ENCODE measurements around the gene KCNH8. TPM values are rescaled to one million over a fixed set of nuclear protein-coding genes. Genes with fewer than 3 reads are reported as not detected.
A peak's percentile ranks its signal among the peaks of the same experiment; 100 is the strongest.

Gene KCNH8
- total RNA-seq, 1 experiment from 2014 or later = 0.12 TPM

DNA sequence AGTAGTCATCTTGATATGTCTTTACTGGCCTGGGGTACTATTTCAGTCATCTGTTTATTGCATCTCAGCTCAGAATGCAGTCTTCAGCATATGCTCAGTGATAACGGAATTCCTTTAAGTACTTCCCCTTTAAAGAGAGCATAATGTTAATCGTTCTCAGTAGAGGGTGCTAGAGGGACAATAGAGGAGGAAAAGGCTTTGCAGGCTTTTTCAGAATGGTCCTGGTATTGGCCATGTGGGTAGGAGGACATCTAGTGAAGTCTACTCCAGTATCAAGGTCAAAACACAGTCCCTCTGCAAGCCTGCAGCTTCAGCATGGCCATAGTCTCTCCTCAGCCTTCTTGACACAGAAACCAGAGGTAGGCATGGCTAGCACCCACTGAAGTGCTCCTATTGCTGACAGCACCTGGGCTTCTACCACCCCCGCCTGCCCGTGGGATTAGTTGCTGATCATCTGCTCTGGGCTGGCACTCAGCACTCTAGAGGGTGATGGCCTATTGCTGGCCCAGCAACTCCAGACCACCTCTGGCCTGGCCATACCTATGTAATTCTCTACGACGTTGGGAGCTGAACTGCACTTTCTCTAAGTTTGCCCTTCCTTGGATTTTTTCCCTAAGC is 65.4 kb downstream of the KCNH8 start:
- no peak for TF ChIP-seq ELF1 (IDR thresholded peaks at IDR 0.05; ENCODE audit: borderline replicate concordance, low read depth)
- no peak for TF ChIP-seq ZFX (IDR thresholded peaks at IDR 0.05)
- TF ChIP-seq EZH2phosphoT487 (IDR thresholded peaks at IDR 0.05; ENCODE audit: borderline replicate concordance) = no peak
- TF ChIP-seq, protein P1, sequence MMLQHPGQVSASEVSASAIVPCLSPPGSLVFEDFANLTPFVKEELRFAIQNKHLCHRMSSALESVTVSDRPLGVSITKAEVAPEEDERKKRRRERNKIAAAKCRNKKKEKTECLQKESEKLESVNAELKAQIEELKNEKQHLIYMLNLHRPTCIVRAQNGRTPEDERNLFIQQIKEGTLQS (IDR thresholded peaks at IDR 0.05) = no peak
- TF ChIP-seq ZNF274 (IDR thresholded peaks at IDR 0.05; ENCODE audit: low read depth, low read length) = no peak
- H3K4me2 ChIP-seq (ENCODE audit: low read length) = no peak overlapping the region
- ChIA-PET RAD21 (ENCODE audit: low non-redundant PET in 1 of 2, low total read pairs in 2 of 2, uncharacterized antibody in 2 of 2, unreplicated experiment in 2 of 2) (no interaction called here), POLR2A (no interaction called here), CTCF (no interaction called here)
- no TSS peak for BruUV-seq (replicated peaks)
- no peak overlapping the region for H3K9ac ChIP-seq (ENCODE audit: low read length)
- peaks cover 3 to 4% of the 10 kb centered on the region in 2 experiments; a peak in 1 of 4 replicates for H3K9me3 ChIP-seq (ENCODE audit: control insufficient read depth in 1 of 2, insufficient read depth in 1 of 2, low read depth in 1 of 2, low read length in 2 of 2)
- no peaks in the 10 kb centered on the region for H3K79me2 ChIP-seq (ENCODE audit: insufficient read depth, low read length)
- no peak overlapping the region for H3K4me3 ChIP-seq (replicated peaks in 1 of 2; ENCODE audit: low read depth in 1 of 2, low read length in 2 of 2)
- no peaks in the 10 kb centered on the region for H4K20me1 ChIP-seq (ENCODE audit: insufficient read depth)
- intact Hi-C loops (cut with micrococcal nuclease) = no loop called here
- H3K36me3 ChIP-seq (ENCODE audit: control insufficient read depth in 1 of 2, insufficient read depth in 2 of 2, low read length in 2 of 2) = no peaks in the 10 kb centered on the region
- no peaks in the 10 kb centered on the region for H3K9me2 ChIP-seq (ENCODE audit: insufficient read depth)
- H3K27me3 ChIP-seq (ENCODE audit: insufficient read depth, low read length) = no peaks in the 10 kb centered on the region
- peak; percentile 38 for ATAC-seq
- H3K4me1 ChIP-seq (ENCODE audit: control insufficient read depth in 1 of 2, insufficient read depth in 2 of 2, low read length in 2 of 2) = no peaks in the 10 kb centered on the region
- H2AFZ ChIP-seq (ENCODE audit: low read depth, low read length, poor library complexity, severe bottlenecking) = no peak overlapping the region
- no peak for DNase-seq (ENCODE audit: low read depth, low spot score)
- H3K27ac ChIP-seq (ENCODE audit: low read depth, low read length) = no peak overlapping the region

DNA sequence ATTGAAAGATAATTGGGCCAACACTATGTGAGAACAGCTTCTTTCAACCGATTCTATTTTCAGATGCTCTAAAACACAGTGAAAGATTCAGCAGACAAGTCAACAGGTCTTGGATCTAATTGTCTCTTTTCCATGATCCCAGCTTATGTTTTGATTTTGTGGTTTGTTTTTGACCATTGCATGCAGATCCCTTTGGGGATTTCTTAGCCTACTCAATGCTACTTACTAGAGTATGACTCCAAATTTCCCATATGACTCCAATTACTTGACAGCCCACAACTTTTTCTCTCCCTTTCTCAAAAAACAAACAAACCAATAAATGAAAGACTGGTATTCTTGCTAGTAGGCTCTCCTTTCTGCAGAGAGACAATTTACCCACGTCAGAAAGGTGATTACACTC is 67.1 kb downstream of the KCNH8 start:
- no peak for TF ChIP-seq CBX3 (IDR thresholded peaks at IDR 0.05; ENCODE audit: low read depth)
- no peak for TF ChIP-seq EZH2phosphoT487 (IDR thresholded peaks at IDR 0.05; ENCODE audit: borderline replicate concordance)
- no peak for TF ChIP-seq EZH2 (IDR thresholded peaks at IDR 0.05)
- TF ChIP-seq, protein P2, sequence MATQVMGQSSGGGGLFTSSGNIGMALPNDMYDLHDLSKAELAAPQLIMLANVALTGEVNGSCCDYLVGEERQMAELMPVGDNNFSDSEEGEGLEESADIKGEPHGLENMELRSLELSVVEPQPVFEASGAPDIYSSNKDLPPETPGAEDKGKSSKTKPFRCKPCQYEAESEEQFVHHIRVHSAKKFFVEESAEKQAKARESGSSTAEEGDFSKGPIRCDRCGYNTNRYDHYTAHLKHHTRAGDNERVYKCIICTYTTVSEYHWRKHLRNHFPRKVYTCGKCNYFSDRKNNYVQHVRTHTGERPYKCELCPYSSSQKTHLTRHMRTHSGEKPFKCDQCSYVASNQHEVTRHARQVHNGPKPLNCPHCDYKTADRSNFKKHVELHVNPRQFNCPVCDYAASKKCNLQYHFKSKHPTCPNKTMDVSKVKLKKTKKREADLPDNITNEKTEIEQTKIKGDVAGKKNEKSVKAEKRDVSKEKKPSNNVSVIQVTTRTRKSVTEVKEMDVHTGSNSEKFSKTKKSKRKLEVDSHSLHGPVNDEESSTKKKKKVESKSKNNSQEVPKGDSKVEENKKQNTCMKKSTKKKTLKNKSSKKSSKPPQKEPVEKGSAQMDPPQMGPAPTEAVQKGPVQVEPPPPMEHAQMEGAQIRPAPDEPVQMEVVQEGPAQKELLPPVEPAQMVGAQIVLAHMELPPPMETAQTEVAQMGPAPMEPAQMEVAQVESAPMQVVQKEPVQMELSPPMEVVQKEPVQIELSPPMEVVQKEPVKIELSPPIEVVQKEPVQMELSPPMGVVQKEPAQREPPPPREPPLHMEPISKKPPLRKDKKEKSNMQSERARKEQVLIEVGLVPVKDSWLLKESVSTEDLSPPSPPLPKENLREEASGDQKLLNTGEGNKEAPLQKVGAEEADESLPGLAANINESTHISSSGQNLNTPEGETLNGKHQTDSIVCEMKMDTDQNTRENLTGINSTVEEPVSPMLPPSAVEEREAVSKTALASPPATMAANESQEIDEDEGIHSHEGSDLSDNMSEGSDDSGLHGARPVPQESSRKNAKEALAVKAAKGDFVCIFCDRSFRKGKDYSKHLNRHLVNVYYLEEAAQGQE (IDR thresholded peaks at IDR 0.05; ENCODE audit: low read depth) = no peak
- ATAC-seq (no peak), DNase-seq (ENCODE audit: low read depth, low spot score) (no peak)
- no peaks in the 10 kb centered on the region for H4K20me1 ChIP-seq (ENCODE audit: insufficient read depth)
- H2AFZ ChIP-seq (ENCODE audit: low read depth, low read length, poor library complexity, severe bottlenecking) = no peak overlapping the region
- ChIA-PET POLR2A (no interaction called here), CTCF (no interaction called here), RAD21 (ENCODE audit: low non-redundant PET in 1 of 2, low total read pairs in 2 of 2, uncharacterized antibody in 2 of 2, unreplicated experiment in 2 of 2) (interaction anchor here in 1 of 2 experiments (0.7 kb wide), 1 partner anchor 387 kb away, joined by 3 read pairs; no protein-coding TSS in a partner anchor)
- H3K27ac ChIP-seq (ENCODE audit: low read depth, low read length) = no peak overlapping the region
- no peak overlapping the region for H3K4me2 ChIP-seq (ENCODE audit: low read length)
- H3K9me2 ChIP-seq (ENCODE audit: insufficient read depth) = no peaks in the 10 kb centered on the region
- no peaks in the 10 kb centered on the region for H3K27me3 ChIP-seq (ENCODE audit: insufficient read depth, low read length)
- peaks cover 3 to 4% of the 10 kb centered on the region in 2 experiments; a peak in 2 of 4 replicates for H3K9me3 ChIP-seq (ENCODE audit: control insufficient read depth in 1 of 2, insufficient read depth in 1 of 2, low read depth in 1 of 2, low read length in 2 of 2)
- no peaks in the 10 kb centered on the region for H3K36me3 ChIP-seq (ENCODE audit: control insufficient read depth in 1 of 2, insufficient read depth in 2 of 2, low read length in 2 of 2)
- H3K9ac ChIP-seq (ENCODE audit: low read length) = no peak overlapping the region
- H3K4me1 ChIP-seq (ENCODE audit: control insufficient read depth in 1 of 2, insufficient read depth in 2 of 2, low read length in 2 of 2) = no peaks in the 10 kb centered on the region
- intact Hi-C loops (cut with micrococcal nuclease) = no loop called here
- no TSS peak for BruUV-seq (replicated peaks)
- H3K79me2 ChIP-seq (ENCODE audit: insufficient read depth, low read length) = no peaks in the 10 kb centered on the region
- H3K4me3 ChIP-seq (replicated peaks in 1 of 2; ENCODE audit: low read depth in 1 of 2, low read length in 2 of 2) = no peak overlapping the region

Data from HCT116 (cell line).